A673 (cell line): ENCODE data around the gene SRGAP2C. TPM values are rescaled to one million over a fixed set of nuclear protein-coding genes. Genes with fewer than 3 reads are reported as not detected.
"Not testable (repeated sequence)": the region's sequence is repeated elsewhere in the genome, so short reads cannot be mapped to it uniquely, and the experiment has no call there.

Experiments used
- BruUV-seq: library from RNA; stranded (reverse); fragments of 400-500 nt; replicated peaks from 2 replicates; lab custom pipeline; 2021; lab: Mats Ljungman, UMichigan
- CTCF ChIA-PET: fragments of 300-600 bp; sonication (Branson Sonifier 250); formaldehyde crosslinking; loops from one replicate; lab custom pipeline; 2022; ENCODE audit warnings: antibody characterized with exemption; lab: Charles Lee
- POLR2A ChIA-PET: fragments of 300-600 bp; sonication (Branson Sonifier 250); formaldehyde crosslinking; loops from one replicate; lab custom pipeline; 2022; ENCODE audit warnings: antibody characterized with exemption; ENCODE audit not compliant: low non-redundant PET; lab: Charles Lee
- DNase-seq: peaks from one replicate; pipeline ENCODE4 v3.0.0-alpha.2; 2015; ENCODE audit warnings: low spot score
- H3K27ac ChIP-seq: fragments of 200-600 bp; sonication (generic); 2 replicates; pipeline ENCODE4 v1.5.1; 2016; ENCODE audit warnings: mixed run types, low read depth, mild to moderate bottlenecking, mixed read lengths, antibody characterized with exemption, low read length; ENCODE audit not compliant: poor library complexity, severe bottlenecking
- H3K27me3 ChIP-seq: fragments of 200-600 bp; sonication (generic); replicated peaks from 2 replicates; pipeline ENCODE4 v1.6.1; 2017; ENCODE audit warnings: mixed run types, low read depth, mild to moderate bottlenecking, mixed read lengths, antibody characterized with exemption, low read length; ENCODE audit not compliant: insufficient read depth, poor library complexity
- H3K36me3 ChIP-seq: fragments of 200-600 bp; sonication (generic); 2 replicates; pipeline ENCODE4 v1.6.1; 2016; ENCODE audit warnings: mixed run types, mild to moderate bottlenecking, mixed read lengths, antibody characterized with exemption, low read length; ENCODE audit not compliant: insufficient read depth, poor library complexity, severe bottlenecking
- H3K4me1 ChIP-seq: fragments of 200-600 bp; sonication (generic); 2 replicates; pipeline ENCODE4 v1.6.1; 2017; ENCODE audit warnings: mixed run types, mild to moderate bottlenecking, mixed read lengths, antibody characterized with exemption, low read length; ENCODE audit not compliant: insufficient read depth, poor library complexity, severe bottlenecking
- H3K4me3 ChIP-seq: fragments of 200-600 bp; sonication (generic); 2 replicates; pipeline ENCODE4 v1.5.1; 2016; ENCODE audit warnings: low read depth, mixed run types, mild to moderate bottlenecking, mixed read lengths, low read length; ENCODE audit not compliant: poor library complexity, severe bottlenecking
- H3K9me3 ChIP-seq: fragments of 200-600 bp; sonication (generic); 2 replicates; pipeline ENCODE4 v1.6.1; 2016; ENCODE audit warnings: mixed run types, low read depth, mild to moderate bottlenecking, mixed read lengths, antibody characterized with exemption, low read length; ENCODE audit not compliant: poor library complexity, severe bottlenecking
- intact Hi-C: fragments of 100-400 bp; cut with micrococcal nuclease; formaldehyde crosslinking; loops from one replicate; pipeline ENCODE4 v1.10.0; 2022; ENCODE audit not compliant: unreplicated experiment
- total RNA-seq: library from RNA; stranded (reverse); gene quantifications from 2 replicates; pipeline ENCODE4 v1.2.3, GENCODE V29; 2021

SRGAP2C gene
- total RNA-seq, 1 experiment from 2014 or later = 47.8 TPM

DNA sequence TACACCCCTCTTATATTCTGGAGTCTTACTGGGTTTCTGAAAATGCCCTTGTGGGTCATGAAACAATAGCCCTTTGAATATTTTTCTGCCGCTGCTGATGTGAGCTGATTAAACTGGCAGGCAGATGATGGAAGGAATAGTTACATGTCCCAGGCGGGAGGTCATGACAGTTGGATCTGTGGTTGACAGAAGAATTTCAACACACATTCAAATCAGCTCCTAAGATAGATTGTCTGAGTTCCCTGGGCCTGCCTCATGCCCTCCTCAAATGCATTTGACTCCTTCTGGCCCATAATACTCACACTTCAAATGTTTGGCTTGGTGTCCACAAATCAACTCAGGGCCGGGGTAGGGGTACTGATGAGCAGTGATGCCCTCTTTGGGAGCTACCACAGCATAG is 161.9 kb downstream of the SRGAP2C start:
- H3K27ac ChIP-seq, BruUV-seq, DNase-seq, H3K4me3 ChIP-seq, H3K4me1 ChIP-seq, intact Hi-C loops, H3K27me3 ChIP-seq, POLR2A ChIA-PET, H3K36me3 ChIP-seq, CTCF ChIA-PET, H3K9me3 ChIP-seq: not testable (repeated sequence)

GRCh38 chr1:121347476-121347875 is 162.7 kb downstream of the SRGAP2C start:
- H3K27me3 ChIP-seq, POLR2A ChIA-PET, H3K27ac ChIP-seq, CTCF ChIA-PET, H3K4me3 ChIP-seq, intact Hi-C loops, H3K9me3 ChIP-seq, H3K4me1 ChIP-seq, BruUV-seq, H3K36me3 ChIP-seq: not testable (repeated sequence)
- DNase-seq = peak; percentile 1

- POLR2A ChIA-PET, H3K4me3 ChIP-seq: not testable (repeated sequence)
These were observed 163.3 kb downstream of the SRGAP2C start for GRCh38 chr1:121348115-121348514.

DNA sequence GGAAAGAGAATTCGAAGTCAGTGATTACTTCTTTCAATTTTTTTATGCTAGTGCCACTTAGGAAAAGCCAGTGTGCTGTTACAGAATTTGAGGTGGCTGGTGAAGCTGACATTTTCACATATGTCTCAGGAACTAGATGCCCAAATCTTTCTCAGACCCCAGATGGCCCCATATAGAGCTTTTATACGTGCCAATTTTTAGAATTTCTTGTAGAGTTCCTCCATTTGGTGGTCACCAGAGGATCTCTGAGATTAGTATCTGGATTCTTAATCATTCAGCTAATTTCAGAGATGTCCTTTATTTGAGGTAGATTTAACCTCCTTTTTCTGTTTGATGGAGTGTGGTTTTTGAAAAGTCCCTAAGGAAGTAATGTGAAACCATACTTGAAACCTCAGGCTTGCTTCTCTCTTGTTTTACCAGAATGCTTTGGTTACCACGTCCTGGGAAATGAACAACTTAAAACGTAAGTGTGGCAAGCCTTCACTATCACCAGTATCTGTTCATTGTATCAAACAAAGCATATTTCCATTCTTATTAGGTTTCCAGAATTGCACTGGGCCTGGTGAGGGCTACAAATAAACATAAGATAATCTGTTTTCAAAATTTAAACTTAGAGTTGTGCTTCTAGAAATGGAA is 164.7 kb downstream of the SRGAP2C start:
- H3K4me1 ChIP-seq, H3K36me3 ChIP-seq, H3K9me3 ChIP-seq, H3K27me3 ChIP-seq, DNase-seq, POLR2A ChIA-PET, H3K4me3 ChIP-seq, intact Hi-C loops, H3K27ac ChIP-seq, BruUV-seq, CTCF ChIA-PET: not testable (repeated sequence)

More at GRCh38 chr1:121348115-121348514, 163.3 kb downstream of the SRGAP2C start:
- intact Hi-C loops, H3K27ac ChIP-seq, H3K27me3 ChIP-seq, CTCF ChIA-PET, H3K36me3 ChIP-seq, BruUV-seq, H3K4me1 ChIP-seq, H3K9me3 ChIP-seq, DNase-seq: not testable (repeated sequence)

- H3K9me3 ChIP-seq, CTCF ChIA-PET, H3K4me1 ChIP-seq, H3K27me3 ChIP-seq, DNase-seq, H3K27ac ChIP-seq, H3K36me3 ChIP-seq, intact Hi-C loops, H3K4me3 ChIP-seq, POLR2A ChIA-PET, BruUV-seq: not testable (repeated sequence)
These were observed 171.1 kb downstream of the SRGAP2C start for GRCh38 chr1:121355711-121356420.

DNA sequence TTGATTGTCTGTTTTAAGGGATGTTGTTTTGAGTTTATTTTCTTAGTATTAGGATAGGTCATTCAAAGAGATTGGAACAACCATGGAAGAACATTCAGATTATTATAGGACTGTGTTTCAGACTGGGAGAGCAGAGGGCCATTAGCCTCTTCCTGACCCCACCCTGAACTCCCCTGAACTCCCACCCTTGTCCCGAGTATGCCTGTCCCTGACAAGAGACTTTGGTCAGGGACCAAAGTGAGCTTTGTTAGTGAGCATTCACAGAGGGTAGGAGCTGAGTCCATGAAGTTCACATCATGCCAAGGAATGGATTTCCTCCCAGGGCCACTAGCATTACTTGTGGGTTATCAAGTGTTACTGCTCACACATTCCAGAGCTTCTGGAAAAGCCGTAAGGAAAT is 172.0 kb downstream of the SRGAP2C start:
- CTCF ChIA-PET, POLR2A ChIA-PET, H3K9me3 ChIP-seq, H3K4me3 ChIP-seq, H3K27me3 ChIP-seq, intact Hi-C loops, H3K4me1 ChIP-seq, DNase-seq, H3K36me3 ChIP-seq, H3K27ac ChIP-seq, BruUV-seq: not testable (repeated sequence)

- BruUV-seq, CTCF ChIA-PET, H3K27ac ChIP-seq, H3K27me3 ChIP-seq, POLR2A ChIA-PET, H3K36me3 ChIP-seq, H3K4me3 ChIP-seq, H3K9me3 ChIP-seq, intact Hi-C loops, H3K4me1 ChIP-seq, DNase-seq: not testable (repeated sequence)
These were observed 175.8 kb downstream of the SRGAP2C start for GRCh38 chr1:121360531-121360930.
